Peyer's patch (tissue), 4 donors: ENCODE measurements around the gene C17orf50. TPM values are rescaled to one million over a fixed set of nuclear protein-coding genes. Genes with fewer than 3 reads are reported as not detected.

Source experiments
- DNase-seq, 3 donors: peaks; one replicate each; pipeline ENCODE4 v3.0.0-alpha.2; 2017 to 2019
- H3K27ac ChIP-seq, 4 donors: fragments of 200-600 bp; sonication (generic); one replicate each; pipeline ENCODE4 v1.5.1; 2016 to 2019
- H3K27me3 ChIP-seq, 2 donors: fragments of 200-600 bp; sonication (generic); one replicate each; pipeline ENCODE4 v1.5.1; 2019
- H3K36me3 ChIP-seq, 3 donors: fragments of 200-600 bp; sonication (generic); one replicate each; pipeline ENCODE4 v1.5.1; 2016 to 2019
- H3K4me1 ChIP-seq, 4 donors: fragments of 200-600 bp; sonication (generic); one replicate each; pipeline ENCODE4 v1.5.1; 2016 to 2019
- H3K4me3 ChIP-seq, 4 donors: fragments of 200-600 bp; sonication (generic); 1 replicate in 3 of 4; 2 replicates in 1 of 4; pipeline ENCODE4 v1.5.1; 2016 to 2019; ENCODE audit warnings: mild to moderate bottlenecking in 1 of 4
- H3K9me3 ChIP-seq, 4 donors: fragments of 200-600 bp; sonication (generic); one replicate each; pipeline ENCODE4 v1.5.1; 2016 to 2019; ENCODE audit warnings: mild to moderate bottlenecking in 1 of 4
- POLR2A ChIP-seq, 2 donors: fragments of 450-650 bp; IDR thresholded peaks; one replicate each; pipeline ENCODE4 v1.5.1; 2017; ENCODE audit warnings: antibody characterized with exemption in 2 of 2, mild to moderate bottlenecking in 2 of 2, moderate library complexity in 2 of 2
- total RNA-seq, 4 donors: library from RNA; depleted of rRNA; stranded (reverse); fragments of >200 nt; gene quantifications; one replicate each; pipeline ENCODE4 v1.1.0, GENCODE V29; 2016
- TF ChIP-seq, protein P1 (sequence below), 6 experiments: fragments of 450-650 bp in 4 of 6; fragments of 200-600 bp in 2 of 6; sonication (generic) in 1 of 6; IDR thresholded peaks; one replicate each; pipeline ENCODE4 v1.5.1; 2017 to 2019; ENCODE audit warnings: antibody characterized with exemption in 6 of 6, mild to moderate bottlenecking in 3 of 6, moderate library complexity in 1 of 6

Gene C17orf50
- total RNA-seq, 4 donors from 2014 or later: not detected

DNA sequence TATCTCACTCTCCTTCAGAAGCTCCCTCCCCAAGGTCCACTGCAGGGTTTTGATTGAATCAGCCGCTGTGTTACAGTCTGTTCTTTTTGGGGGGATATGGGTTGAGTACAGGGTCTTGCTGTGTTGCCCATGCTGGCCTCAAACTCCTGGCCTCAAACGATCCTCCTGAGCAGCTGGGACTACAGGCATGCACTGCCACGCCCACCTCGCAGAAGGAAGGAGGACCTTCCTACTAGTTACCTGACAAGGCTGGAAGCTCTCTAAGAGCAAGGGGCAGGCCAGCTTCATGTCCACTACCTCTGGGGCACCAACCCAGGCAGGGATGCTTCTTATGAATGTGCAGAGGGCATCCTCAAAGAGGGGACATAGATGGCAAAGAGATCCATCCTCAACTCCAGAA lies 36.7 kb downstream of the C17orf50 start:
- Histone ChIP-seq H3K27ac (no peak overlapping the region), H3K4me1 (peaks cover 0 to 28% (median 4%) of the 10 kb centered on the region in 4 donors), H3K36me3 (no peaks in the 10 kb centered on the region), H3K9me3 (no peaks in the 10 kb centered on the region), H3K27me3 (no peaks in the 10 kb centered on the region), H3K4me3 (no peak overlapping the region)
- DNase-seq: no peak
- TF ChIP-seq, protein P1, sequence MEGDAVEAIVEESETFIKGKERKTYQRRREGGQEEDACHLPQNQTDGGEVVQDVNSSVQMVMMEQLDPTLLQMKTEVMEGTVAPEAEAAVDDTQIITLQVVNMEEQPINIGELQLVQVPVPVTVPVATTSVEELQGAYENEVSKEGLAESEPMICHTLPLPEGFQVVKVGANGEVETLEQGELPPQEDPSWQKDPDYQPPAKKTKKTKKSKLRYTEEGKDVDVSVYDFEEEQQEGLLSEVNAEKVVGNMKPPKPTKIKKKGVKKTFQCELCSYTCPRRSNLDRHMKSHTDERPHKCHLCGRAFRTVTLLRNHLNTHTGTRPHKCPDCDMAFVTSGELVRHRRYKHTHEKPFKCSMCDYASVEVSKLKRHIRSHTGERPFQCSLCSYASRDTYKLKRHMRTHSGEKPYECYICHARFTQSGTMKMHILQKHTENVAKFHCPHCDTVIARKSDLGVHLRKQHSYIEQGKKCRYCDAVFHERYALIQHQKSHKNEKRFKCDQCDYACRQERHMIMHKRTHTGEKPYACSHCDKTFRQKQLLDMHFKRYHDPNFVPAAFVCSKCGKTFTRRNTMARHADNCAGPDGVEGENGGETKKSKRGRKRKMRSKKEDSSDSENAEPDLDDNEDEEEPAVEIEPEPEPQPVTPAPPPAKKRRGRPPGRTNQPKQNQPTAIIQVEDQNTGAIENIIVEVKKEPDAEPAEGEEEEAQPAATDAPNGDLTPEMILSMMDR (IDR thresholded peaks at IDR 0.05): no peak
- no peak for TF ChIP-seq POLR2A (IDR thresholded peaks at IDR 0.05)

DNA sequence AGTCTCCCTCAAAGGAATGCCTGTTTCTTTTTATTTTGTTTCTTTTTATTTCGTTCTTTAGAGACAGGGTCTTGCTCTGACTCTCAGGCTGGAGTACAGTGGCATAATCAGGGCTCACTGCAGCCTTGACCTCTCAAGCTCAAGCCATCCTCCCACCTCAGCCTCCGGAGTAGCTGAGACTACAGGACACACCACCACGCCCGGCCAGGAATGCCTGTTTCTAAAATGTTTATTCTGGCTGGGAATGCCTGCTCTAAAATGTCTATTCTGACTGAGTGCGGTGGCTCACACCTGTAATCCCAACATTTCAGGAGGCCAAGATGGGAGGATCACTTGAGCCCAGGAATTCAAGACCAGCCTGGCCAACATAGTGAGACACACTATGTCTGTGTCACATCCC lies 37.2 kb downstream of the C17orf50 start:
- no peaks in the 10 kb centered on the region for H3K9me3 ChIP-seq
- H3K36me3 ChIP-seq: no peaks in the 10 kb centered on the region
- H3K27me3 ChIP-seq: no peaks in the 10 kb centered on the region
- DNase-seq: no peak
- no peak for TF ChIP-seq POLR2A (IDR thresholded peaks at IDR 0.05)
- TF ChIP-seq, protein P1 (IDR thresholded peaks at IDR 0.05): no peak
- H3K27ac ChIP-seq: no peak overlapping the region
- no peak overlapping the region for H3K4me3 ChIP-seq
- peaks cover 0 to 28% (median 4%) of the 10 kb centered on the region in 4 donors for H3K4me1 ChIP-seq

DNA sequence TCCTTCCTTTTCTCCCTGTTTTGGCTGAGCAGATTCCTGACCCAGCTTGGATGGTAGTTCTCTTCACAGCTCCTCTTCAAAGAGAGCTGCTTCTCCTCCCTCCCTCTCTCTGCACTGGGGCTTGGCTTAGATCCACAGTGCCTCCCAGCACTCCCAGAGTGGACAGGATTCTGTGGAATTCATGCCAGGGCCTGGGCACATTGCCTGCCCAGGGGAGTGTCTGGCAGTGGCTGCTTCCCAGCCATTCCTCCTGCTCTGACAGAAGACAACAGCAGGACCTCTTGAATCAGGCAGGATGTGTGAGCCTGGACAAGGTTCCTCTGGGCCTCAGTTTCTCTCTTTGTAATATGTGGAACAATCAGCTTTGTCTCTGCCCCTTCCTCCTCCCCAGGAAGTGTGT lies 39.3 kb downstream of the C17orf50 start:
- TF ChIP-seq POLR2A (IDR thresholded peaks at IDR 0.05): no peak
- TF ChIP-seq, protein P1 (IDR thresholded peaks at IDR 0.05): no peak
- no peak overlapping the region for H3K27ac ChIP-seq
- H3K9me3 ChIP-seq: no peaks in the 10 kb centered on the region
- H3K36me3 ChIP-seq: no peaks in the 10 kb centered on the region
- no peak overlapping the region for H3K4me3 ChIP-seq
- no peaks in the 10 kb centered on the region for H3K27me3 ChIP-seq
- no peak for DNase-seq
- peaks cover 0 to 25% (median 4%) of the 10 kb centered on the region in 4 donors for H3K4me1 ChIP-seq

DNA sequence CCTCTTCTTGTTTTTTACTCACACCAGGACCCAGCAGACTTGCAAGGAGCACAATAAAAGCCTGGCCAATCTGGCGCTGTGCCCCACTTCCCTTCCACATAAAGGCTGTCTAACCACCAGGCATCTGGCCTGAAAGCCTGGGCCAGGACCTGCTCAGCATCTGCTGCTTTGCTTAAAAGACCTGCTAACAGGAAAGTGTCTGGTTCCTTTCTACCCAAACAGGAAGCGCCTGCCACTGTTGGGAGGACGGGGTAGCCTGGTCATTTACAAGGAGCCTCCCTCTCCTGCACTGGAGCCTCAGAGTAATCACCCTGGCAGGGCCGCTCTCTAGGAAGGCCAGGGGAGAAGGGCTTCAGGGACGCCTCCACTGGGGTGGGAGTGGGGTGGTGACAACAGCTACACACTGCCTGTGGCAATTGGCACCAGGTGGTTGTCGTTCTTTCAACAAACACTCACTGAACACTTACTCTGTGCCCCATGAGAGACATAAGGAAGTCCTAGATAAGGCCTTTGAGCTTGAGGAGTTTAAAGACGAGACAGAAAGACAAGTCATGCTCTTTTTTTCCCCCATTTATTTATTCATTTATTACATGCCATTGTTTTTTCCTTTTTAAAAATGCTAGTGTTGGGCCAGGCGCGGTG lies 41.0 kb downstream of the C17orf50 start:
- Histone ChIP-seq H3K27me3 (no peaks in the 10 kb centered on the region), H3K36me3 (no peaks in the 10 kb centered on the region), H3K27ac (peak overlapping the region; percentile 17 to 55 (median 28)), H3K4me1 (peaks cover 0 to 25% (median 0%) of the 10 kb centered on the region in 4 donors), H3K4me3 (no peak overlapping the region), H3K9me3 (no peaks in the 10 kb centered on the region)
- peak in 2 of 3 donors; percentile 47 to 74 for DNase-seq
- no peak for TF ChIP-seq POLR2A (IDR thresholded peaks at IDR 0.05)
- TF ChIP-seq, protein P1 (IDR thresholded peaks at IDR 0.05): no peak

DNA sequence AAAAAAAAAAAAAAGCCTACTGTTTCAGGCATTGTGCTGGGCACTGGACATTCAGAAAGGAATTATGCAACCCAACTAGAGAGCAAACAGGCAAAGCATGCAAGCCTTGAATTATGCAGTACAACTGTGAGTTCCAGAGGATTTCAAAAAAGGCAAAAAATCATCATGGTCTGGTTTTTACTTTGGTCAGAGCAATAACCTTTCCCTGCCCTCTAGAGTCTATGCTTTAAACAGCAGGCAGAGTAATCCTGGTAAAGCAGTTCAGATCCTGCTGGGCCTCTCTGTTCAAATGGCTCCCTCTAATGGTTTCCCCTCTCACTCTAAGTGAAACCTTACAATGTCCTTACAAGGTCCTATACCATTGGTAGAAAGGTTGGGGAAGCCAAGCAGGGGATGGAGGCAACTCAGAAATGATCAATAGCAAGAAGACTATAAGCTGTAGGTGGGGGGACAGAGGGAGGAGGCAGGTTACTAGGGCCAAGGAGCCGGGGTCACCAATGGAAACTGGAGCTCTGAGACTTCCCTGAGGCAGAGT lies 44.0 kb downstream of the C17orf50 start:
- Histone ChIP-seq H3K27ac (no peak overlapping the region), H3K4me1 (peaks cover 0 to 29% (median 2%) of the 10 kb centered on the region in 4 donors)
- DNase-seq: peak in 1 of 3 donors; percentile 73

More for the DNA sequence above, 44.0 kb downstream of the C17orf50 start:
- TF ChIP-seq, protein P1 (IDR thresholded peaks at IDR 0.05): peak; percentile 43 to 99 (median 89)
- no peak for TF ChIP-seq POLR2A (IDR thresholded peaks at IDR 0.05)
- Histone ChIP-seq H3K9me3 (no peaks in the 10 kb centered on the region), H3K27me3 (no peaks in the 10 kb centered on the region), H3K4me3 (no peak overlapping the region), H3K36me3 (no peaks in the 10 kb centered on the region)
